Subcutaneous abdominal adipose tissue (tissue), 5 donors: Measurements from ENCODE around the gene DAPK2.

Source experiments
- H3K27ac ChIP-seq: one replicate; pipeline ENCODE4 v1.7.0; 2013; ENCODE audit warnings: low read depth, mild to moderate bottlenecking, inconsistent platforms, low read length, moderate library complexity
- H3K27me3 ChIP-seq, 5 donors: one replicate each; pipeline ENCODE4 v1.7.0; 2013; ENCODE audit warnings: low read length in 5 of 5, inconsistent platforms in 1 of 5; ENCODE audit not compliant: control insufficient read depth in 5 of 5, insufficient read depth in 4 of 5
- H3K36me3 ChIP-seq, 5 donors: one replicate each; pipeline ENCODE4 v1.7.0; 2013; ENCODE audit warnings: low read length in 5 of 5; ENCODE audit not compliant: control insufficient read depth in 5 of 5, insufficient read depth in 5 of 5
- H3K4me1 ChIP-seq, 5 donors: one replicate each; pipeline ENCODE4 v1.7.0; 2013; ENCODE audit warnings: low read length in 5 of 5, mild to moderate bottlenecking in 3 of 5, moderate library complexity in 1 of 5; ENCODE audit not compliant: control insufficient read depth in 5 of 5, insufficient read depth in 5 of 5
- H3K4me3 ChIP-seq, 5 donors: one replicate each; pipeline ENCODE4 v1.7.0; 2013; ENCODE audit warnings: low read length in 5 of 5, low read depth in 1 of 5
- H3K9ac ChIP-seq, 5 donors: one replicate each; pipeline ENCODE4 v1.7.0; 2013; ENCODE audit warnings: low read length in 5 of 5, mild to moderate bottlenecking in 4 of 5, moderate library complexity in 3 of 5
- H3K9me3 ChIP-seq, 5 donors: one replicate each; pipeline ENCODE4 v1.7.0; 2013; ENCODE audit warnings: low read length in 5 of 5; ENCODE audit not compliant: control insufficient read depth in 5 of 5
- donor health status: healthy.
- donor health status: healthy.
- donor health status: healthy.
- donor health status: healthy.
- donor health status: healthy.

DAPK2 gene

DNA sequence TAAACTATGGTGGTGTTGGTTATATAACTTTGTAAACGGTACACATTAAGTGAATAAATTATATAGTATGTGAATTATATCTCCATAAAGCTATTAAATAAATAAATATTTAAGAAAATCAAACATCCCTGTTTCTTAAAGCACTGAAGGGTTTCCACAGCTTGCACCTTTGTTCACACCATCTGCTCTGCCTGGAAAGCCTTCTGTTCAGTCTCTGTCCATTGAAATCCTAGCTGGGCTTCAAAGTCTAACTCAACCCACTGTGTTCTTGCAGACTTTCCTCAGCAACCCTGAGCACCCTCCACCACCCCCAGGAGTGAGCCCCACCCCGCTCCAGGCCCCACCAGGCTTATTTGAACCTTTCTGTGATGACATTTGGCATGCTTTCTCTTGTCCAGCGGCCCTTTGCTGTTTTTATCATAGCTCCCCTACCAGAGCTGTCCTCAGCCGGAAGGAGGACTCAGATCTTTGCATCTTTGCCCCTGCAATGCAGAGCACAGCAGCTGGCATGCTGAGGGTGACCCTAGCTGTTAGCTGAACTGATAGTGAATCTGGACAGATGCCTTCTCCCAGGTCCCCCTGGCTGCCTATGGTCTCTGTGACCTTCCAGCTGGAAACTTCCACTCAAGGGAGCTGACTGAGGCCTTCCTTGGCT lies 105.2 kb downstream of the DAPK2 start:
- Histone ChIP-seq H3K9ac (peak overlapping the region in 2 of 5 donors; percentile 5 to 17), H3K36me3 (peaks cover 0 to 2% (median 0%) of the 10 kb centered on the region in 5 donors), H3K27me3 (no peaks in the 10 kb centered on the region), H3K4me1 (peaks cover 11 to 59% (median 43%) of the 10 kb centered on the region in 5 donors), H3K27ac (peak overlapping the region; percentile 86), H3K4me3 (no peak overlapping the region), H3K9me3 (no peaks in the 10 kb centered on the region)

- Histone ChIP-seq H3K27me3 (no peaks in the 10 kb centered on the region), H3K4me3 (peak overlapping the region in 4 of 5 donors; percentile 25 to 42 (median 40)), H3K36me3 (peaks cover 0 to 2% (median 0%) of the 10 kb centered on the region in 5 donors), H3K9me3 (no peaks in the 10 kb centered on the region), H3K4me1 (peaks cover 8 to 45% (median 31%) of the 10 kb centered on the region in 5 donors), H3K9ac (peak overlapping the region in 4 of 5 donors; percentile 4 to 71 (median 59)), H3K27ac (peak overlapping the region; percentile 86)
Observed at GRCh38 chr15:63939531-63940130, 106.7 kb downstream of the DAPK2 start.

DNA sequence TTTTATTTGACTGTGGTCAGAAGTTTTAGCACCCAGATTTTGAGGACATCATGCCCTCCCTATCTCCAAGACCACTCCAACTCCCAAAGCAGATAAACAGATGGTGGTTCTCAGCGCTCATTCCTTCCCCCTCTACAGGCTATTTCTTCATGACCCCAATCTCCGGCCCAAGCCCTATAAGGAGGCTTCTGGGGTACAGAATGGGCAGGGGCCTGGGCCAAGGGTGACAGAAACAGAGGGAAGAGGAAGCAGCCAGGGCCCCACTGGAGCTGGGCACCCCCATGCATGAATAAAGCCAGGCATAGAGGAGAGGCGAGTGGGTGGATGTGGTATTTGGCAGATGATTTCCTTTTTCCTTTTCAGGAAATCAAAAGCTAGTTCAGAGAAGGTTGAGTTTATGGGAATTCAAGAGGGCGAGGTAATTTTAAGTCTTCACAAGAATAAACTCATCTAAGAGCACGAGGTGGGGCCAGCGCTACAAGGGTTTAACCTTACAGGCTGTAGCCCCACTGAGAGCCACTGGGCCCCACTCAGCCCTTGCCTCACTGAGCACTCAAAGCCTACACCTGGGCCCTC lies 107.7 kb downstream of the DAPK2 start:
- H3K36me3 ChIP-seq: peaks cover 0 to 2% (median 0%) of the 10 kb centered on the region in 5 donors

GRCh38 chr15:63933522-63933921 lies 112.8 kb downstream of the DAPK2 start:
- Histone ChIP-seq H3K27me3 (no peaks in the 10 kb centered on the region), H3K9me3 (no peaks in the 10 kb centered on the region), H3K4me1 (peaks cover 2 to 34% (median 14%) of the 10 kb centered on the region in 5 donors), H3K27ac (no peak overlapping the region), H3K9ac (no peak overlapping the region), H3K4me3 (no peak overlapping the region), H3K36me3 (peaks cover 0 to 17% (median 11%) of the 10 kb centered on the region in 5 donors)

More for the DNA sequence above, 107.7 kb downstream of the DAPK2 start:
- H3K27ac ChIP-seq: peak overlapping the region; percentile 86
- no peaks in the 10 kb centered on the region for H3K9me3 ChIP-seq
- H3K4me3 ChIP-seq: no peak overlapping the region
- H3K27me3 ChIP-seq: no peaks in the 10 kb centered on the region
- peaks cover 8 to 45% (median 31%) of the 10 kb centered on the region in 5 donors for H3K4me1 ChIP-seq
- no peak overlapping the region for H3K9ac ChIP-seq

- no peak overlapping the region for H3K9ac ChIP-seq
- H3K4me3 ChIP-seq: no peak overlapping the region
- no peaks in the 10 kb centered on the region for H3K9me3 ChIP-seq
- H3K27ac ChIP-seq: no peak overlapping the region
- peaks cover 0 to 17% (median 14%) of the 10 kb centered on the region in 5 donors for H3K36me3 ChIP-seq
- peaks cover 2 to 30% (median 21%) of the 10 kb centered on the region in 5 donors for H3K4me1 ChIP-seq
- H3K27me3 ChIP-seq: no peaks in the 10 kb centered on the region
Observed at GRCh38 chr15:63931556-63931955, 114.7 kb downstream of the DAPK2 start.

GRCh38 chr15:63930034-63930433 lies 116.3 kb downstream of the DAPK2 start:
- peaks cover 4 to 34% (median 29%) of the 10 kb centered on the region in 5 donors for H3K4me1 ChIP-seq
- H3K9me3 ChIP-seq: no peaks in the 10 kb centered on the region
- no peak overlapping the region for H3K9ac ChIP-seq
- H3K36me3 ChIP-seq: peaks cover 0 to 23% (median 14%) of the 10 kb centered on the region in 5 donors
- H3K4me3 ChIP-seq: no peak overlapping the region
- H3K27me3 ChIP-seq: no peaks in the 10 kb centered on the region
- H3K27ac ChIP-seq: no peak overlapping the region

GRCh38 chr15:63928185-63928842 lies 118.0 kb downstream of the DAPK2 start:
- peaks cover 4 to 48% (median 33%) of the 10 kb centered on the region in 5 donors for H3K4me1 ChIP-seq
- no peaks in the 10 kb centered on the region for H3K9me3 ChIP-seq
- H3K4me3 ChIP-seq: no peak overlapping the region
- no peaks in the 10 kb centered on the region for H3K27me3 ChIP-seq
- peak overlapping the region; percentile 28 for H3K27ac ChIP-seq
- H3K36me3 ChIP-seq: peaks cover 0 to 37% (median 23%) of the 10 kb centered on the region in 5 donors
- H3K9ac ChIP-seq: no peak overlapping the region

GRCh38 chr15:63923993-63924950 lies 122.0 kb downstream of the DAPK2 start:
- Histone ChIP-seq H3K27ac (peak overlapping the region; percentile 30), H3K9me3 (no peaks in the 10 kb centered on the region), H3K4me1 (peaks cover 8 to 54% (median 29%) of the 10 kb centered on the region in 5 donors), H3K36me3 (peaks cover 0 to 59% (median 31%) of the 10 kb centered on the region in 5 donors), H3K4me3 (no peak overlapping the region), H3K27me3 (no peaks in the 10 kb centered on the region), H3K9ac (no peak overlapping the region)

DNA sequence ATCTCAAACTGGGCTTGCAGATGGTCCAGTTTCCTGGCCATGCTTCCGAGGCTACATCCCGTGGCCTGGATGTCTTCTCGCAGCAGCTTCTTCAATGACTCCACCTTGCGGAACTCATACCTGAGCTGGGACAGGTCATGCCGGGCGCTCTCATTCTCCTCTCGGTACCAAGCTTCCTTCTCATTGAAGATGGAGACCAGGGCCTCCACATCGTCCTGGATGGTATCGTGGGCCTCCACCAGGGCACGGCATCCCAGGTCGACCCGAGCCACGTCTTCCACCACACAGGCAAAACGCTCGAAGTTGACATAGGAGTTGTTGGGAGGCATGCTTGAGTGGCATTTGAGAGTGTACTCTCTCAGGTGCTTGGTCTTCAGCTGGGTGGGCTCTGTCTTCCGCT lies 123.4 kb downstream of the DAPK2 start:
- Histone ChIP-seq H3K4me3 (no peak overlapping the region), H3K4me1 (peaks cover 7 to 44% (median 22%) of the 10 kb centered on the region in 5 donors), H3K27ac (no peak overlapping the region), H3K9ac (no peak overlapping the region), H3K27me3 (no peaks in the 10 kb centered on the region), H3K9me3 (no peaks in the 10 kb centered on the region), H3K36me3 (peaks cover 0 to 58% (median 29%) of the 10 kb centered on the region in 5 donors)
